Stimulated activated CD4-positive, alpha-beta T cell treated with anti-CD3 and anti-CD28 coated beads, Interleukin-2, amount 100 ng/mL, for 4 hours (primary cell): ENCODE data around the gene CIAPIN1.

ENCODE experiments used
- DNase-seq: peaks from one replicate; pipeline ENCODE4 v3.0.0-alpha.2; 2020; ENCODE audit warnings: low read depth

The CIAPIN1 gene

GRCh38 chr16:57476546-57477410, 29.6 kb upstream of the CIAPIN1 start:
- DNase-seq: no peak

GRCh38 chr16:57475711-57476339, 28.6 kb upstream of the CIAPIN1 start:
- peak; percentile 42 for DNase-seq

- DNase-seq: no peak
Observed at GRCh38 chr16:57474671-57475661, 27.8 kb upstream of the CIAPIN1 start.

- no peak for DNase-seq
Observed at GRCh38 chr16:57473906-57474305, 26.7 kb upstream of the CIAPIN1 start.

GRCh38 chr16:57473176-57473840, 26.1 kb upstream of the CIAPIN1 start:
- no peak for DNase-seq

GRCh38 chr16:57472665-57473060, 25.5 kb upstream of the CIAPIN1 start:
- DNase-seq: no peak

GRCh38 chr16:57471852-57472664, 24.9 kb upstream of the CIAPIN1 start:
- DNase-seq: no peak

GRCh38 chr16:57471209-57471608, 24.0 kb upstream of the CIAPIN1 start:
- DNase-seq: no peak

- no peak for DNase-seq
Observed at GRCh38 chr16:57470711-57471110, 23.5 kb upstream of the CIAPIN1 start.

- DNase-seq: no peak
Observed at GRCh38 chr16:57469917-57470470, 22.8 kb upstream of the CIAPIN1 start.

- DNase-seq: no peak
Observed at GRCh38 chr16:57469046-57469445, 21.9 kb upstream of the CIAPIN1 start.

- DNase-seq: no peak
Observed at GRCh38 chr16:57468346-57468745, 21.2 kb upstream of the CIAPIN1 start.

GRCh38 chr16:57464523-57464922, 17.3 kb upstream of the CIAPIN1 start:
- DNase-seq: no peak

GRCh38 chr16:57462978-57463362, 15.8 kb upstream of the CIAPIN1 start:
- DNase-seq: peak; percentile 4

GRCh38 chr16:57462209-57462977, 15.2 kb upstream of the CIAPIN1 start, which contains the start of gene POLR2C:
POLR2C (plus strand) TSS chr16:57462679; CDS start chr16:57462725, 46 bp downstream.
- DNase-seq: peak; percentile 82

- DNase-seq: no peak
Observed at GRCh38 chr16:57452021-57452420, 4.8 kb upstream of the CIAPIN1 start.

GRCh38 chr16:57446531-57447185, 527 bp downstream of the CIAPIN1 start:
- DNase-seq: peak; percentile 1

- no peak for DNase-seq
Observed at GRCh38 chr16:57445510-57445909, 1.7 kb downstream of the CIAPIN1 start.

- DNase-seq: no peak
Observed at GRCh38 chr16:57444711-57445110, 2.5 kb downstream of the CIAPIN1 start.
